Daoy (cell line): ENCODE measurements around the gene ZBTB47. TPM values are rescaled to one million over a fixed set of nuclear protein-coding genes. Genes with fewer than 3 reads are reported as not detected.

ENCODE experiments used
- DNase-seq: peaks from one replicate; pipeline ENCODE4 v3.0.0-alpha.2; 2015; ENCODE audit warnings: low read depth
- total RNA-seq: library from RNA; depleted of rRNA; stranded (reverse); fragments of >200 nt; shearing (Covaris generic); gene quantifications from 2 replicates; pipeline ENCODE4 v1.2.3, GENCODE V29; 2014; rRNA removed

Gene ZBTB47
- 2.5 and 5.7 TPM in 2 replicates for total RNA-seq

DNA sequence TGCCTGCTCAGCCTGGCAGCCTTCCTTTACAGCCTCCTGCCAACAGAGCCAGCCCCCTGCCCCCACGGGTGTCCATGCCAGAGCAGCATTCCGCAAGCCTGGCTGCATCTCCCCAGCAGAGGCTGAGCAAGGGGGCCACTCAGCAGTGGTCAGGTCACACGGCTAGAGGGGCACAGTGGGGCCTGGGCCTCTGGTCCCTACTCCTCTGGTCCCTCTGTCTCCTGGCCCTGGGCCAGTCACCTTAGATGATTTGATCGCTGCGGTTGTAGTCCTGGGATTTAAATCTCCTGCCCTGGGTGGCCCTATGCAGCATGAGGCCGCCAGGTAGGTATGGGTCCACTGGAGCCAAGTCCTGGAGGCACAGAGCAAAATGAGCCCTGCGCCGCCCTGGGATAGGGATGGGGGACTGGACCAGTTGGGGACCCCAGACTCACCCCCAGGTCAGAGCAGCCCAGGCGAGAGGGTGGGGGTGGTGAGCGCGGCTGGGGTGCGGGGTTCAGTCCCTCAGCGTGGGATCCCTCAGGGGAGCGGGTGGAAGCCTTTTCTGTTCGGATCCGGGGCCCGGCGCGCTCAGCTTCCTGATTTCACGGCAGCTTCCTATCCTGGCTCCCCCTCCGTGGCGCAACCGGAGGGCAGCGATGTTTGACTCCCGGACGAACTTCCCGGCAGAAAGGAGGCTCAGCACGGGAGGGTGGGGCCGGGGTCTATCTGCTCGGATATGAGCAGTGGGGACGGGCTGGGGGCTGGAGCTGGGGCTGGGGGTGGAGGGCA lies at the start of gene ZBTB47:
ZBTB47 (plus strand) TSS at position 138 of the 771 bp plus-strand sequence. CDS start 4,659 bp downstream, outside the sequence.
- DNase-seq = peak; percentile 27

DNA sequence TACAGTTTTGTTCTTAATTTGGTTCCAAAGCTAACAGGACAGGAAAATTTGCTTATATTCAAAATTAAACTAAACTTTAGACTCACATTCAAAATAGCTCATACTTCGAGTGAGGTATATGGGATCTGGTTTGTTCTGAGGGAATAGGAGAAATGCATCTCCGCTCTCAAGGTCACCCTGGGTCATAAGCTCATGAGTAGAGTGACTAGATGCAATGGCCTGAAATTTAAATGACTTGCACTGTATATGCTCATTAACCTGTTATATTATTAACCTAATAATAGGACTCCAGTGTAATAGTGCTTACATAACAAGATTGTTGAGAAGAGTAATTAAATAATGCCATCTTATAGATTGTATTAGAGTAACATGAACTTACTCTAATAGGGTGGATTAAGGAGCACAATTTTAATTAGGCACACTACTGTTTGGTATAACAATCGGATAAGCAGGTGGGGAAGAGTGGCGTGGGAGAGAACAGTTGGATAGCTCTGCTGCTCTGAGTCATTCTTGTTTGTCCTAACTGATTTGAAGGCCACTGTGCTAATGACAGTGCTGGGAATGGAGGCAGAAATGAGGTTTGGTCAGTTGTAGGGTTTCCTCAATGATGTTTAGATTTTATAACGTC lies 47.8 kb upstream of the ZBTB47 start:
- DNase-seq = no peak

DNA sequence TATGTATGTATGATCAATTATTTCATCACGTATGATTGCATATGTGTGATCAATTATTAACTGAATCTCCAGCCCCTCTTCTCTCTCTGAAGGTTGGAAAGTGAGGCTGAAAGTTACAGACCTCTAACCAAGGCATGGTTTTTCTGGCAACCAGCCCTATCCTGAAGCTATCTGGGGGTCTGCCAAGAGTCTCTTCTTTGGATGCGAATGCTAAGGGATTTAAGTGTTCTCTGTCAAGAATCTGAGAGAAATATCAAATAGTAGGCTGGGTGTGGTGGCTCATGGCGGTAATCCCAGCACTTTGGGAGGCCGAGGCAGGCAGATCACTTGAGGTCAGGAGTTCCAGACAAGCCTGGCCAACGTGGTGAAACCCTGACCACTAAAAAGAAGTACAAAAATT lies 44.9 kb upstream of the ZBTB47 start:
- no peak for DNase-seq

DNA sequence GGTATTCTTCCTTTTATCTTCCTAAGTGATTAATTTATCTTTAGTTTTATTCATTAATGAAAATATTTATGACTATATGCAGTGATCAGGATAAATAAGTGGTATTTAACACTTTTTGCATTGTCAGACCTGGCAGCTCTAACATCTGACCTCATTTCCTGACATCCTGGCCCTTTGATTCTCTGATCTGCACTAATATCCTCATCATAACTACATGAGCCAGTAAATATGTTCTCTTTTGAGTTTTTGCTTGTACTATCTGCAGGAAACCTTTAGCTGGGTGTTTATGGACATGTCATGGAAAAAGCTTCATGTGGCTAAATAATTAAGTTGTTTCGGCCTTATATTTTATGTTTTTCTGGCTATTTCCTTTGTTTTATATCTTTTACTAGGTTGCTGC lies 42.5 kb upstream of the ZBTB47 start:
- no peak for DNase-seq

DNA sequence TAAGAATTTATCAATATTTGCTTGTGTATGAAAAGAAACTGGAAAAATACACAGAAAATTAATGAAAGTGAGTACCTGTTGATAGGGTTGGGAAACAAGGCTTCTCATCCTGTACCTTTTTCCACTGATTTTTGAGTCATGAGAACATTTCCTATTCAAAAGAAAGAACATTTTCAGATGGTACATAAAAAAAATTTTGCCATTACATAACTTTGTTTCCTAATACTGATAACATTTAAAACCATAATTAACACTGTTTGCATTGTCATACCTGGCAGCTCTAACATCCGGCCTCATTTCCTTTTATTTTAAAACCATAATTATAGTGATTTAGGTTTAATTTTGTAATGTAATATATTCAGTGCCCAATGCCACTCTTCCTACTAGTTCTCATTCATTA lies 41.3 kb upstream of the ZBTB47 start:
- no peak for DNase-seq

DNA sequence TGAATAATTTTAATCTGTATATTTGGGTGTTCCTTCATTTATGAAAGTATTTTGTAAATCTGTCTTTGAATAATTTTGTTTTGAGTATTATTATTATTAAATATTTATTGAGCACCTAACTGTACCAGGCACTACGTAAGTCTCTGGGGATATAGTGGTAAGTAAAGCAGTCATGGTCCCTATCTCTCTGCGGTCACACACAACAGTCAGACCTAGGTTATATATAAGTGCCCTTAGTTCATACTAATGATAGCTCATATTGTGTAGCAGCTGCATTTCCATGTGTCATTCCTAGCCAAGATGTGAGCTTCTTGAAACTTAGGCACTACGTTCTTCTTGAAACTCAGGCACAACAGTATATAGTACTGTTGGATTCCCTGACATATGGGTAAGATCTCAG lies 40.6 kb upstream of the ZBTB47 start:
- no peak for DNase-seq

DNA sequence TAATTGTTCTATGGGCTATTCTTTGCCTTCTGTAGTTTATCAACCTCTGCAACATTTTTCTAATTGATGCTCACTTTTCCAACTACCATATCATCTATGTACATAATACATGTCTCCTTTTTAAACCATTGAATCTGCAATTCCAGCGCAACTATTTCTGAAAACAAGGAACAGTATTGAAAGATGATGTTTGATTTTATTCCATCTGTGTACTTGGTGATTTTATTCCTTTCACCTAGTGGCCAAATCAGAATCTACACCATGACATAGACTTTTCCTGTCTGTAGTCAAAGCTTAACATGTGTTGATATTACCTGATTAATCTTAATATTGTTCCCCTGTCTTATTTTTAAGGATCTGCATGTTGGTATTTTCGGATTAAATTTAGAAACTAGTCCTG lies 40.0 kb upstream of the ZBTB47 start:
- no peak for DNase-seq

DNA sequence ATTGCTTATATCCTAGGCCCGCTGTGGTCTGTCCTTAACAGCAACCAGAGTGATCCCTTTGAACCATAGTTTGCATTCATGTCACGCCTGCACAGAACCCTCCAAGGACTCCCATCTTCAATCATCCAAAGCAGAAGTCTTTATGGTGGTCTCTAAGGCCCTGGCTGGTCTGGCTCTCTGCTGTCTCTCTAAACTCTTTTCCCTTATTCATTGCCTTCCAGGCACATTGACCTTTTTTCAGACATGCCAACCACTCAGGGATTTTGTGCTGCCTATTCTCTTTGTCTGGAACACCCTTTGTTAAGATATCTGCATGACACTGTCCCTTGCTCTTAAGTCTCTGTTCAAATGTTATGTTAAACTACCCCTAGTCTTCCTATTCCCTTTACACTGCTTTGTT lies 21.9 kb upstream of the ZBTB47 start:
- DNase-seq = no peak

DNA sequence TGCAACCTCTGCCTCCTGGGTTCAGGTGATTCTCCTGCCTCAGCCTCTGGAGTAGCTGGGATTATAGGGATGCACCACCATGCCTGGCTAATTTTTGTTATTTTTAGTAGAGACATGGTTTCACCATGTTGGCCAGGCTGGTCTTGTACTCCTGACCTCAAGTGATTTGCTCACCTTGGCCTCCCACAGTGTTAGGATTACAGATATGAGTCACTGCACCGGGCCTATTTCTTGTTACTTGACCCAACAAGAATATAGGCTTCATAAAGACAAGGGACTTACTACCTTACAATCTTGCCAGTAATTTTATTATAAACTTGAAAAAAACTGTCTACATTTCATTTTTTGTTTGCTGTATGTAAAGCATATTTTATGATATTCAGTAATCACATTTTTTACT lies 21.4 kb upstream of the ZBTB47 start:
- DNase-seq = no peak

DNA sequence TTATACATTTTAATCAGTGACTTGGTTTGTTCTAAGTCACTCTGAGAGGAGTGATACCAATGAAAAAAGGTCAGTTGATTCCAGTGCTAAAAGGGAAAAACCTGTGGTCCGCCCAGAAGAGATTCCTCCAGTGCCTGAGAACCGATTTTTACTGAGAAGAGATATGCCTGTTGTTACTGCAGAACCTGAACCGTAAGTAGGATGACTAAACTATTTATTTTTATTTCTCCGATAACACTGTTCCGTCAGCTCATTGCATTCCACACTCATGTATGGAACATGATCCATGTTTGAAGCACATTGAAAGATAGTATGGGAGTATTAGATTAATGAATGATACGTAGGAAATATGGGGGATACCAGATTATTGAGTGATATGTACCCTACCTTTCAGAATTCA lies 20.0 kb upstream of the ZBTB47 start:
- no peak for DNase-seq

DNA sequence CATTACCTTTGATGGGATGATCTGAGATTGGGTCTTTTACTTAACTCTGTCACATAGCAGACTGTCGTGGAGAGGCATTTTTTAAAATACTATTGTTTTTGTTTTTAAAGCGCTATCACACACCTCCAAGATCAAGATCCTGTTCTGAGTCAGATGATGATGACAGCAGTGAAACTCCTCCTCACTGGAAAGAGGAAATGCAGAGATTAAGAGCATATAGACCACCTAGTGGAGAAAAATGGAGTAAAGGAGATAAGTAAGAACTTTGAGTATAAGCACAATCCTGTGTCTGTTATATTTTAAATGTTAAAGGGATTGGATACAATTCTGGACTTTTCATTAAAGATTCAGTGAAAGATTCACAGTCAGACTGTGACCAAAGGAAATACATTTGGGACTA lies 18.4 kb upstream of the ZBTB47 start:
- no peak for DNase-seq

DNA sequence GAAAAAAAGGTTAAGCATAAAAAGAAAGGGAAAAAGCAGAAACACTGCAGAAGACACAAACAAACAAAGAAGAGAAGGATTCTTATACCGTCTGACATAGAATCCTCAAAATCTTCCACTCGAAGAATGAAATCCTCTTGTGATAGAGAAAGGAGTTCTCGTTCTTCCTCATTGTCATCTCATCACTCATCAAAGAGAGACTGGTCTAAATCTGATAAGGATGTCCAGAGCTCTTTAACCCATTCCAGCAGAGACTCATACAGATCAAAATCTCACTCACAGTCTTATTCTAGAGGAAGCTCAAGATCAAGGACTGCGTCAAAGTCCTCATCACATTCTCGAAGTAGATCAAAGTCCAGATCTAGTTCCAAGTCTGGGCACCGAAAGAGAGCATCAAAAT lies 16.5 kb upstream of the ZBTB47 start:
- DNase-seq = no peak

DNA sequence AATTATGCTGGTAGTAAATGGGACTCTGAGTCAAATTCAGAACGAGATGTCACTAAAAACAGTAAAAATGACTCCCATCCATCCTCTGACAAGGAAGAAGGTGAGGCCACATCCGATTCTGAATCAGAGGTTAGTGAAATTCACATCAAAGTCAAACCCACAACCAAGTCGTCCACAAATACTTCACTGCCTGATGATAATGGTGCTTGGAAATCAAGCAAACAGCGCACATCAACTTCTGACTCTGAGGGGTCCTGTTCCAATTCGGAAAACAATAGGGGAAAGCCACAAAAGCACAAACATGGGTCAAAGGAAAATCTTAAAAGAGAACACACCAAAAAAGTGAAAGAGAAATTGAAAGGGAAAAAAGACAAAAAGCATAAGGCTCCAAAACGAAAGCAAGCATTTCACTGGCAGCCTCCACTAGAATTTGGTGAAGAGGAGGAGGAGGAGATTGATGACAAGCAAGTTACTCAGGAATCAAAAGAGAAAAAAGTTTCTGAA lies 15.1 kb upstream of the ZBTB47 start:
- DNase-seq = no peak

DNA sequence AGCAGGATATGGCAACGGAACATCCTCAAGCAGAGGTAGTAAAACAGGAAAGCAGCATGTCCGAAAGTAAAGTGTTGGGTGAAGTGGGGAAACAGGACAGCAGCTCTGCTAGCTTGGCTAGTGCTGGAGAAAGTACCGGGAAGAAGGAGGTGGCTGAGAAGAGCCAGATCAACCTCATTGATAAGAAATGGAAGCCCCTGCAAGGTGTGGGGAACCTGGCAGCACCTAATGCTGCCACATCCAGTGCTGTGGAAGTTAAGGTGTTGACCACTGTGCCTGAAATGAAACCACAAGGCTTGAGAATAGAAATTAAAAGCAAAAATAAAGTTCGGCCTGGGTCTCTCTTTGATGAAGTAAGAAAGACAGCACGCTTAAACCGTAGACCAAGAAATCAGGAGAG lies 14.3 kb upstream of the ZBTB47 start:
- DNase-seq = no peak

DNA sequence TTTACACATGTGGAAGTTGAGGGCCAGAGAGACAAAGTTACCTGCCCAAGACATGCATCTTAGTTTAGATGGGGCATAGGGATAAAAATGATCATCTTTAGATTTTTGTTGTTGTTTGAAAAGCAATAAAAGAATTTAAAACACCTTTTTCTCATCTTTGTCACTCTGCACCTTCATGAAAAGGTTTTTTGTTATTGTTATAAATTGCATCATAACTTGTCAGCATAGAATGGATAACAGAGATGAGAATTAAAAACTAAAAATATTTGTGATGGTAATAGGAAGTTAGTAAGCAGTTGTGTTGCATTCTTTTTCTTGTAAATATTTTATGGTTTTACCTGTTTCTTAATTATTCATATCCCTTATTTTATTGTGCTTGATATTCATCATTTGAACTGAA lies 13.4 kb upstream of the ZBTB47 start:
- no peak for DNase-seq

DNA sequence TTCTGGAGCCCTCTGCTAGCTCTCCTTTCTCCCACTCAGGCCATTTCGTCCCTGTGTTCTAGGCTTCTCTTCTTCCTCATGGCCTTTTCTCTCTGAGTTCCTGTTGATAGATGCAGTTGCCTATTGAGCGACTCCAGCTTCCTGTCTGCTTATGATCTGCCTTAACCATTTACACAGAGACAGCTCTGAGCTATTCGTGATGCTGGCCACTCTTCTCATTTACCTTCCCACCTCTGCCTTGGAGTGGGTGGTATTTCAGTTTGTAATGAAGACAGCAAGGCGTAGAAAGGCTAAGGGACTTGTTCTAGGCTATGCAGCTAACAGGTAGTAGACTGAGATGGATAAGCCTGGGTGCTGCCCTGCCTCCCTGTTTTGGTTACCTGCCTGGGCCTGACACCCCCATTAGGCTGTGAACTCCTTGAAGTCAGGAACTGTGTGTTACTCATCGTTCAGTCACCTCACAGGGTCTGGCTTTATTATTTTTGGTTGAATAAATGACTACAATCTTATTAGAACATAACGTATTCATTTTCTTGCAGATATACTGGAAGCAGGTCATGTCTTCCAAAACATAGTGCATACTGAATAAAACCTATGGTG lies 12.6 kb upstream of the ZBTB47 start:
- DNase-seq = no peak

DNA sequence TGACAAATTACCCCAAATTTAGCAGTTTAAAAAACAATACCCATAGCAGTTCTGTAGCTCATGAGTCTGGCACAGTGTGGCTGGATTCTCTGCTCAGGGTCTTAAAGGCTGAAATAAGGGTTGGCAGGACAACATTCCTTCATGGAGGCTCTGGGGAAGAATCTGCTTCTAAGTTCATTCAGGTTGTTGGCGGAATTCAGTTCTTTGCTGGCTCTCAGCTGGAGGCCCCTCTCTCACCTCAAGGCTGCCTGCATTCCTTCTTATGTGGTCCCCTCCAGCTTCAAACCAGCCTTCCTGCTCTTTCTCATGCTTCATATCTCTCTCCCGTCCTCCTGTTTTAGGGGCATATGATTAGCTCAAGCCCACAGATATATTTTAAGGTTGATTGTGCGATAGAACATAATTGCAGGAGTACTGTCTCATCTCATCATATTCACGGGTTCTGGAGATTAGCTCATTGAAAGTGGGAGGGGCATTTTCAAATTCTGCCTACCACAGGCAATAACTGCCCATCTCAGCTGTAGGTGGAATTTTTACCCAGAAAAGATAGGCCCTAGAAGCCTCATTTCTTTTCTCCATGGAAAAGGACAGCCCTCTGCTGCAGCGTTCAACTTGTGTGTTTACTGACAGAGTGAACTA lies 5.6 kb upstream of the ZBTB47 start:
- no peak for DNase-seq

DNA sequence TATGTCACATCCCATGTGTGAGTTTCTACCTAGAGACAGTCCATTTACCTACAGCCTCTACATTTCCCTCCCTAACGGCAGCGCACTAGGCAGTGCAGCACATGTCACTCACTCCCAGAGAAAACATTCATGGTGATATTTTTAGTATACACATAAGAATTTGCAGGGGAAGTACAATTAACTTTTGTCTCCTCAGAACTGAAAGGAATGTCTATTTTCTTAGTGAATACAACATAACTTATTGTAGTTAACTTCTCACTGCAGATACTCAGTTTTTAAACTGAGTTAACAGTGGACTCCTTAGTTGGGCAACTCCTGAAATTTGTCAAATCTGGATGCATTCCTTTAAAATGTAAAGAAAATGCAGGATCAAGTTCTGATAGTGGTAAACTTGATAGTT lies 4.5 kb upstream of the ZBTB47 start:
- DNase-seq = no peak

DNA sequence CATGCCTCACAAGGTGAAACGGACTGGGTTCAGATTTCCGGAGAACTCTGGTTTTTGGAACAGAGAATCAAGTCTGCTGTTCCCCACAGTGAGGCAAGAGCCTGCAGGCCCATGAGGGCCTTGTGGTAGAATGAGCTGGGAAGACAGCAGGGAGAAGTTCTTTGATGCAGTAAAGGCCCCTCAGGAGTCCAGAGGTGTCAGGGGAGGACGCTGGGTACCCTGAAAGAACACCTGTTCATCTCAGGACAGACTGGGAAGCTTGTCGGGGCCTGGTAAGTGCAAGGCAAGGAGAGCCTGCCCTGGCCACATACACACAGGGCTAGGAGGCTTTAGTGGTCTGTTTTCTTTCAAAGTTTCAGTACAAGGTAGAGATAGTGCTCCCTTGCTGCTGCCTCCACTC lies 3.7 kb upstream of the ZBTB47 start:
- no peak for DNase-seq

DNA sequence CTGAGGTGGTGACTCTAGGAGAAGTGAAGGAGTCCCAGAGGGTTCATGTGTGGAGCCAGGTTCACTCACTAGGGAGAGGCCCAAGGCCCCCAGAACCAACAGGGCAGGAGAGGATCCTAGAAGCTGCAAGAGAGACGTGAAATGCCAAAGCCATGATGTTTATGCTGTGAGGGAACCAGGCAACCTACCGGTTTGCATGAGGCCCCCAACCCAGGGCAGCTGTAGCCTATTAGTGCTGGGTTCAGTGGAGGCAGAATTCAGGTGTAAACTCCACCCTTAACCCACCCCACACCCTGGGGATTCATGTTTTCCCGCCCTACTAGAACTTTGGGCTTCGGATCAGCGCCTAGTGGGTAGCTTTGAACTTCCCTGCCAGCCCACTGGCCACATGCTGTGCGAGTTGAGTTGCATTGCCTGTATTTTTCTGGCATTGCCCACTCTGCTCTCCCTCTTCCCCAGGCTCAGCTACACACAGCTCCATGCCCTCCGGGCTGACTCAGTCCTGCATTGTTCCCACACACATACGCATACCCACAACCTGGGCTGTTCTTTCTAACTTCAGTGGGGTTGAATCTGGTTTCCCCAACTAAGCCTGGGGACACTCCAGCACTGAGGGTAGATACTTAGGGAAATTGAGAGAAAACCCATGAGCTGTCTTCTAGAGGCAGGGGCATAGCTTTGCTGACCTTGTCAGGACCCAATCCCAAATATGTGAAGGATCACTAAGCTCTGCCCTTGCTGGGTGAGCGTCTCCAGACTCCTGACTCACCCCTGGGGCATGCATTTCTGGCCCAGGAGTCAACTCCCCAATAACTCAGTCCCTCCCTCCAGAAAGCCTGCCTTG lies 2.0 kb upstream of the ZBTB47 start:
- DNase-seq = peak; percentile 65

DNA sequence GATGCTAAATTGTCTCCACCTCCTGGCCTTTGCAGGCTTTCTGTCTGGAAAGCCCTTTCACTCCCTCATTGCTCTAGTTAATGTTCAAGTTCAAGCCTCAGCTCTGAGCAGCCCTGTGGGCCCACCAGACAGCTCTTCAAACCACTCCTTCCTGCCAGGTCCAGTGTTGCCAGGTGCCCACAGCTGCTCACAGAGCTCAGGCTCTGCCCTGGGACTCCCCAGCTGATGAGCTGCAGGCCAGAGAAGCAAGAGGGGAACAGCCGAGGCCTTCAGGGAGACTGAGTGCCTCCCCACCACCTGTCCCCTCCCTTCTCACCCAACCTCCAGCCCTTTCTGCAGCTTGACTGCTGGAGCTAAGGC lies 1.3 kb upstream of the ZBTB47 start:
- no peak for DNase-seq
